DND-41 (cell line): ENCODE results near the gene THBS3.

ENCODE experiments used
- ATAC-seq: fragments of 200-7000 bp; cut with Tn5 transposase; 3 replicates; pipeline ENCODE4 v1.9.1; 2021; ENCODE audit warnings: low read depth; ENCODE audit not compliant: insufficient read depth
- DNase-seq: peaks from one replicate; pipeline ENCODE4 v3.0.0-alpha.2; 2020
- H2AFZ ChIP-seq: 2 replicates; pipeline ENCODE4 v1.6.0; 2012; ENCODE audit warnings: low read depth, low read length
- H3K27ac ChIP-seq: 2 replicates; pipeline ENCODE4 v1.5.1; 2012; ENCODE audit warnings: low read length, inconsistent platforms
- H3K27me3 ChIP-seq: fragments of 200-600 bp; sonication (generic); 2 replicates; pipeline ENCODE4 v1.6.0; 2012; ENCODE audit warnings: low read length, mild to moderate bottlenecking, inconsistent platforms; ENCODE audit not compliant: insufficient read depth, poor library complexity
- H3K36me3 ChIP-seq: 2 replicates; pipeline ENCODE4 v1.5.1; 2012; ENCODE audit warnings: low read length, inconsistent platforms; ENCODE audit not compliant: insufficient read depth
- H3K4me1 ChIP-seq: 2 replicates; pipeline ENCODE4 v1.5.1; 2012; ENCODE audit warnings: mild to moderate bottlenecking, low read length; ENCODE audit not compliant: insufficient read depth
- H3K4me2 ChIP-seq: 2 replicates; pipeline ENCODE4 v1.6.0; 2012; ENCODE audit warnings: mild to moderate bottlenecking, moderate library complexity, low read length, inconsistent platforms; ENCODE audit not compliant: insufficient read depth
- H3K4me3 ChIP-seq, 2 experiments: fragments of 200-600 bp in 1 of 2; shearing (Covaris generic) in 1 of 2; 2 replicates each; pipeline ENCODE4 v1.5.1; 2012 to 2016; ENCODE audit warnings: inconsistent platforms in 2 of 2, low read length in 2 of 2, mild to moderate bottlenecking in 2 of 2, low read depth in 1 of 2, moderate library complexity in 1 of 2
- H3K79me2 ChIP-seq: 2 replicates; pipeline ENCODE4 v1.6.0; 2012; ENCODE audit warnings: low read length, inconsistent platforms; ENCODE audit not compliant: insufficient read depth
- H3K9ac ChIP-seq: 2 replicates; pipeline ENCODE4 v1.6.0; 2012; ENCODE audit warnings: low read depth, mild to moderate bottlenecking, inconsistent platforms, low read length, moderate library complexity
- H3K9me3 ChIP-seq: 2 replicates; pipeline ENCODE4 v1.5.1; 2012; ENCODE audit warnings: low read length, moderate library complexity, mild to moderate bottlenecking, inconsistent platforms; ENCODE audit not compliant: insufficient read depth, severe bottlenecking
- H4K20me1 ChIP-seq: 2 replicates; pipeline ENCODE4 v1.6.0; 2012; ENCODE audit warnings: low read length; ENCODE audit not compliant: insufficient read depth
- EZH2 ChIP-seq: IDR thresholded peaks from 3 replicates; pipeline ENCODE4 v1.6.1; 2012; ENCODE audit warnings: borderline replicate concordance, low read depth, mild to moderate bottlenecking, moderate library complexity, low read length, inconsistent platforms; ENCODE audit not compliant: severe bottlenecking
- TF ChIP-seq, protein P1 (sequence below): IDR thresholded peaks from 2 replicates; pipeline ENCODE4 v1.5.1; 2012; ENCODE audit warnings: borderline replicate concordance, low read length, moderate library complexity, mild to moderate bottlenecking; ENCODE audit not compliant: poor library complexity, severe bottlenecking; ENCODE audit errors: extremely low read depth

THBS3 gene

DNA sequence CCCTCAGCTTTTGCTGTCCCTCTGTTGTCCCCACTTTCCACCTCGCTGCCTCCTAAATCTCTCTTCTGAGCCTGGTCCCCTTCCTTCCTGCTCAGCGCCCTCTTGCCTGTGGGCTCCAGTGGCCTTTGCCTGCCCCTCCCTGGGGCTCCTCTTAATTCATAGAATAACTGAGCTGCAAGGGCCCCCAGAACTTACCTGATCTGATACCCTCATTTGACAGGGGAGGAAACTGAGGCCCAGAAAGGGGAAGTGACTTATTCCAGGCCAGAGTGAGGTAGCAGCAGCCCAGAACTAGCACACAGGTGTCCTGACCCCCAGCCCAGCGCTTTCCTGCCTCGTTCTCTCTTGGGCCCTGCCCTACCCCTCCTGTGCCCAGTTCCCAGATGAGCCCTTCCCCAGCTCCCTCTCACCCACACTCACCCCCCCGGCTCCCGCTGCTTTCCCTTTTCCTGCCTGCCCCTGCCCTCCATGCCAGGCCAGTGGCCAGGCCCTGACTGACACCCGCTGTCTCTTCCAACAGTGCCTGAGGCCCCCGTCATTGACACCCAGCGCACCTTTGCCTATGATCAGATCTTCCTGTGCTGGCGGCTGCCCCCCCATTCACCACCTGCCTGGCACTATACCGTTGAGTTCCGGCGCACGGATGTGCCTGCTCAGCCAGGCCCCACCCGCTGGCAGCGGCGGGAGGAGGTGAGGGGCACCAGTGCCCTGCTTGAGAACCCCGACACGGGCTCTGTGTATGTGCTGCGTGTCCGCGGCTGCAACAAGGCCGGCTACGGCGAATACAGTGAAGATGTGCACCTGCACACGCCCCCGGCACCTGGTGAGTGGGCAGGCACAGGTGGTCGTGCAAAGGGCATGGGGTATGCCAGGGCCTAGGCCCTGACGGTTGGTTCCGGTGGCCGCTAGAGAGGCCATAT is 28.3 kb downstream of the THBS3 start:
- ATAC-seq (no peak), DNase-seq (no peak)
- peaks cover 12% of the 10 kb centered on the region; the same call in 1 of the 2 replicates for H3K36me3 ChIP-seq
- no peak overlapping the region for H3K4me3 ChIP-seq
- H3K4me1 ChIP-seq = peaks cover 23% of the 10 kb centered on the region
- H3K4me2 ChIP-seq = no peak overlapping the region
- no peaks in the 10 kb centered on the region for H3K79me2 ChIP-seq
- H3K27me3 ChIP-seq = no peaks in the 10 kb centered on the region
- H3K9ac ChIP-seq = no peak overlapping the region
- no peak for TF ChIP-seq EZH2
- TF ChIP-seq, protein P1, sequence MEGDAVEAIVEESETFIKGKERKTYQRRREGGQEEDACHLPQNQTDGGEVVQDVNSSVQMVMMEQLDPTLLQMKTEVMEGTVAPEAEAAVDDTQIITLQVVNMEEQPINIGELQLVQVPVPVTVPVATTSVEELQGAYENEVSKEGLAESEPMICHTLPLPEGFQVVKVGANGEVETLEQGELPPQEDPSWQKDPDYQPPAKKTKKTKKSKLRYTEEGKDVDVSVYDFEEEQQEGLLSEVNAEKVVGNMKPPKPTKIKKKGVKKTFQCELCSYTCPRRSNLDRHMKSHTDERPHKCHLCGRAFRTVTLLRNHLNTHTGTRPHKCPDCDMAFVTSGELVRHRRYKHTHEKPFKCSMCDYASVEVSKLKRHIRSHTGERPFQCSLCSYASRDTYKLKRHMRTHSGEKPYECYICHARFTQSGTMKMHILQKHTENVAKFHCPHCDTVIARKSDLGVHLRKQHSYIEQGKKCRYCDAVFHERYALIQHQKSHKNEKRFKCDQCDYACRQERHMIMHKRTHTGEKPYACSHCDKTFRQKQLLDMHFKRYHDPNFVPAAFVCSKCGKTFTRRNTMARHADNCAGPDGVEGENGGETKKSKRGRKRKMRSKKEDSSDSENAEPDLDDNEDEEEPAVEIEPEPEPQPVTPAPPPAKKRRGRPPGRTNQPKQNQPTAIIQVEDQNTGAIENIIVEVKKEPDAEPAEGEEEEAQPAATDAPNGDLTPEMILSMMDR = no peak
- no peak overlapping the region for H2AFZ ChIP-seq
- H3K9me3 ChIP-seq = no peaks in the 10 kb centered on the region
- H3K27ac ChIP-seq = no peak overlapping the region
- no peaks in the 10 kb centered on the region for H4K20me1 ChIP-seq

DNA sequence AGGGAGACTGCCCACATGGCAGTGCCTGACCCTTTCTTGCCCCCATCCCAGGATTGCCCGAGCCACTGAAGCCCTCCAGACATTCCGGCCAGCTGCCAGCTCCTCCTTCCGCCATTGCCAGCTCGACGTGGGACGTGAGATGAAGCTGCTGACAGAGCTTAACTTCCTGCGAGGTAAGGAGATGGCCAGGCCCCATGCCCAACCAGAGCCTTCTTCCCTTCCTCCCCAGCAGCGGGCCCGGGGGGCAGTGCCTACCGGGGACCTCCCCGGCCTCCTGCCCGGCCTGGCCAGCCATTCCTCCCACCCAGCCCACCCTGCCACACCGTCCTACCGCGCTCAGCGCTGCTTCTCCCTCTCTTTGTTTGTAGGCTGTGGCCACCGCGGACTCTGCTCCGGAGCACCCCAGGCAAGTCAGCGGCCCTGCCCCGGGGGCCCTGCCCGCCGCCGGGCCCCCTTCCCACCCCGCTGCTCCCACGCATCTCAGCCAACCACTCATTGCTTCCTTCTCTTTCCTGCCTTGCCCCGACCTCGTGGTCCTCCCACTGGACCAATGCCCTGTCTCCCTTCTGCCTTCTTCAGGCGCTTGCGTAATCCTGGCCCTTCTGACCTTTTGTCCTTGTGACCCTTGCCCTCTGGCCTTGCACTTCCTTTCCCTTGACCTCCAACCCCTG is 29.1 kb downstream of the THBS3 start:
- Histone ChIP-seq H2AFZ (no peak overlapping the region), H3K4me1 (peaks cover 31% of the 10 kb centered on the region), H3K4me2 (no peak overlapping the region), H4K20me1 (no peaks in the 10 kb centered on the region), H3K9me3 (no peaks in the 10 kb centered on the region), H3K79me2 (no peaks in the 10 kb centered on the region), H3K9ac (no peak overlapping the region), H3K27ac (no peak overlapping the region), H3K27me3 (no peaks in the 10 kb centered on the region), H3K36me3 (peaks cover 12% of the 10 kb centered on the region; the same call in 1 of the 2 replicates), H3K4me3 (no peak overlapping the region)
- TF ChIP-seq EZH2 = no peak
- TF ChIP-seq, protein P1 = no peak
- DNase-seq (no peak), ATAC-seq (no peak)

DNA sequence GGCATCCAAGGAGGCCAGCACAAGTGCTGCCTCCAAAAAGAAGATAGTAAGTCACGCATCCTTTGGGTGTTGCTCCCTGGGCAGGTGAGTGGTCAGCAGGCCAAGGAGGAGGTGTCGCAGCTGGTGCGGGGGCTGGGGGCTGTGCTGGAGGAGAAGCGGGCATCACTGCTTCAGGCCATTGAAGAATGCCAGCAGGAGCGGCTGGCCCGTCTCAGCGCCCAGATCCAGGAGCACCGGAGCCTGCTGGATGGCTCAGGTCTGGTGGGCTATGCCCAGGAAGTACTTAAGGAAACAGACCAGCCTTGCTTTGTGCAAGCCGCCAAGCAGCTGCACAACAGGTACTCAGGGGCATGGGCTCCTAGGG is 29.8 kb downstream of the THBS3 start:
- Histone ChIP-seq H4K20me1 (no peaks in the 10 kb centered on the region), H3K36me3 (peaks cover 12% of the 10 kb centered on the region; the same call in 1 of the 2 replicates), H3K9ac (no peak overlapping the region), H2AFZ (no peak overlapping the region), H3K4me3 (no peak overlapping the region), H3K27ac (no peak overlapping the region), H3K79me2 (peaks cover 2% of the 10 kb centered on the region), H3K9me3 (no peaks in the 10 kb centered on the region), H3K4me2 (no peak overlapping the region), H3K27me3 (no peaks in the 10 kb centered on the region), H3K4me1 (peaks cover 35% of the 10 kb centered on the region)
- ATAC-seq (no peak), DNase-seq (no peak)
- TF ChIP-seq, protein P1 = no peak
- no peak for TF ChIP-seq EZH2
